ENCODE data around the gene FHIP1A. TPM values are rescaled to one million over a fixed set of nuclear protein-coding genes. Genes with fewer than 3 reads are reported as not detected.

The FHIP1A gene
- total RNA-seq, 1 donor from 2014 or later: not detected

DNA sequence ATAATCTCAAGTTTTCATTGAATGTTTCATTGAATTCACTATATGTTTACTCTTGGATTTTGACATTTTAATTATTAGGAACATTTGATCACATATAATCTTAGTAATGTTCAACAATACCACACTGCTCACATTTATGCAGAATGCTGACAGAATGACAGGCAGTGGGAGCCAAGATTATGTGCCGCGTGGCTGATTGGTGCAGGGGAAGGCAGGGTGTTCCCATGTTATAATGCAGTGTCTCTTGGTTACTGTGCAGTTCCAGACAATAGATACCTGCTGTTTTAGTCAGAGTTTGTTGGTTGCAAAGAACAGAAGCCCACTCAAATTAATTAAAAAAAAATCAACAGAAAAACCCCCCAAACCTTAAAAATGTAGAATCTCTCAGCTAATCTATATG is 33.0 kb downstream of the FHIP1A start:
- H3K9me3 Mint-ChIP-seq: no peaks in the 10 kb centered on the region
- peaks cover 20% of the 10 kb centered on the region for H3K27me3 Mint-ChIP-seq (ENCODE audit: insufficient read depth)
- intact Hi-C loops (cut with micrococcal nuclease): no loop called here
- H3K36me3 Mint-ChIP-seq (ENCODE audit: low read depth): no peaks in the 10 kb centered on the region
- no peak overlapping the region for H3K4me3 Mint-ChIP-seq
- H3K27ac Mint-ChIP-seq: no peak overlapping the region
- no peaks in the 10 kb centered on the region for H3K4me1 Mint-ChIP-seq (ENCODE audit: low read depth)
- no peak for DNase-seq (ENCODE audit: low spot score)

- H3K27me3 Mint-ChIP-seq (ENCODE audit: insufficient read depth): peaks cover 20% of the 10 kb centered on the region
- intact Hi-C loops (cut with micrococcal nuclease): no loop called here
- no peaks in the 10 kb centered on the region for H3K36me3 Mint-ChIP-seq (ENCODE audit: low read depth)
- H3K27ac Mint-ChIP-seq: no peak overlapping the region
- H3K4me3 Mint-ChIP-seq: no peak overlapping the region
- DNase-seq (ENCODE audit: low spot score): no peak
- no peaks in the 10 kb centered on the region for H3K9me3 Mint-ChIP-seq
- H3K4me1 Mint-ChIP-seq (ENCODE audit: low read depth): no peaks in the 10 kb centered on the region
Observed at GRCh38 chr4:151443247-151443646, 34.3 kb downstream of the FHIP1A start.

GRCh38 chr4:151443752-151444151 is 34.8 kb downstream of the FHIP1A start:
- intact Hi-C loops (cut with micrococcal nuclease): no loop called here
- H3K4me3 Mint-ChIP-seq: no peak overlapping the region
- no peak overlapping the region for H3K27ac Mint-ChIP-seq
- peaks cover 23% of the 10 kb centered on the region for H3K27me3 Mint-ChIP-seq (ENCODE audit: insufficient read depth)
- no peaks in the 10 kb centered on the region for H3K9me3 Mint-ChIP-seq
- H3K4me1 Mint-ChIP-seq (ENCODE audit: low read depth): no peaks in the 10 kb centered on the region
- no peaks in the 10 kb centered on the region for H3K36me3 Mint-ChIP-seq (ENCODE audit: low read depth)
- DNase-seq (ENCODE audit: low spot score): no peak

- no peak for DNase-seq (ENCODE audit: low spot score)
- intact Hi-C loops (cut with micrococcal nuclease): no loop called here
Observed at GRCh38 chr4:151446208-151446607, 37.2 kb downstream of the FHIP1A start.

DNA sequence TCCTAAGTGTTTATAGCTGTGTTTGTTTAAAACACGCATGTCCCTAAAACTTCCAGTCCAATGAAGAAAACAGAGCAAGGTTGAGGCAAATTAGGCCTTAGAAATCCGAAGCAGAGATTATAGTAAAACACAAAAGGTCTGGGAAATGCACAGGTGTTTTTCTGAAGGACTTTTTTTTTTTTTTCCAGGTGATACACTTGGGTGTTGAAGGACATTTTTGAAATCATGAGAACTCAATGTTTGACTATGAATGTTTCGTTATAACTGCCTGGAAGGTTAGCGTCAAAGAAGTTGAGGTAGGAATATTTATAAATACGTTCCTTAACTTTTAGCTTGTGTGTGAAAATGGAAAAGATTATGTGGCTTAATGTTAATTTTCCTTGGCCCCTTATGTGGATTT is 45.5 kb downstream of the FHIP1A start:
- DNase-seq (ENCODE audit: low spot score): no peak
- Mint-ChIP-seq H3K4me1 (ENCODE audit: low read depth) (no peaks in the 10 kb centered on the region), H3K36me3 (ENCODE audit: low read depth) (no peaks in the 10 kb centered on the region), H3K9me3 (no peaks in the 10 kb centered on the region), H3K27me3 (ENCODE audit: insufficient read depth) (peaks cover 8% of the 10 kb centered on the region), H3K27ac (no peak overlapping the region), H3K4me3 (no peak overlapping the region)
- intact Hi-C loops (cut with micrococcal nuclease): no loop called here

More at GRCh38 chr4:151446208-151446607, 37.2 kb downstream of the FHIP1A start:
- peaks cover 16% of the 10 kb centered on the region for H3K27me3 Mint-ChIP-seq (ENCODE audit: insufficient read depth)
- H3K4me1 Mint-ChIP-seq (ENCODE audit: low read depth): no peaks in the 10 kb centered on the region
- H3K27ac Mint-ChIP-seq: no peak overlapping the region
- no peaks in the 10 kb centered on the region for H3K36me3 Mint-ChIP-seq (ENCODE audit: low read depth)
- H3K4me3 Mint-ChIP-seq: no peak overlapping the region
- H3K9me3 Mint-ChIP-seq: no peaks in the 10 kb centered on the region

DNA sequence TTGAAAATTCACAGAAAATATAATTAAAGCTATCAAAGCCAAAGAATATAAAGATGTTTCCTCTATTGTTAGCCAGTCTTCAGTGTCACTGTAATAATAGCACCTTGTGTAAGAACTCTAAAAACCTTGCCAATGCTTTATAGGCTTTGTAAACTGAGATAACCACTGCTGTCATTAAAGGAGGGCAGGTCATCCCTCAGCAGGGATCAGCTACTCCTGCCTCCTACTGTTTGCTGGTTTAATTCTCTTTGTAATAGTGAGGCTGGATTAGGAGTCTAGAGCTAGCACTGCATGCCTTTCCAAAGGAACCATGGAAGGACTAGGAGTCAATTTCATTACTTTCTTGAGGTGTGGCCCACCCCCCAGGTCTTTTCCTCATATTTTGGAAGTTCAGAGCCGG is 46.2 kb downstream of the FHIP1A start:
- no peaks in the 10 kb centered on the region for H3K4me1 Mint-ChIP-seq (ENCODE audit: low read depth)
- no peak overlapping the region for H3K27ac Mint-ChIP-seq
- peaks cover 6% of the 10 kb centered on the region for H3K27me3 Mint-ChIP-seq (ENCODE audit: insufficient read depth)
- H3K4me3 Mint-ChIP-seq: no peak overlapping the region
- DNase-seq (ENCODE audit: low spot score): no peak
- intact Hi-C loops (cut with micrococcal nuclease): no loop called here
- H3K36me3 Mint-ChIP-seq (ENCODE audit: low read depth): no peaks in the 10 kb centered on the region
- no peaks in the 10 kb centered on the region for H3K9me3 Mint-ChIP-seq

DNA sequence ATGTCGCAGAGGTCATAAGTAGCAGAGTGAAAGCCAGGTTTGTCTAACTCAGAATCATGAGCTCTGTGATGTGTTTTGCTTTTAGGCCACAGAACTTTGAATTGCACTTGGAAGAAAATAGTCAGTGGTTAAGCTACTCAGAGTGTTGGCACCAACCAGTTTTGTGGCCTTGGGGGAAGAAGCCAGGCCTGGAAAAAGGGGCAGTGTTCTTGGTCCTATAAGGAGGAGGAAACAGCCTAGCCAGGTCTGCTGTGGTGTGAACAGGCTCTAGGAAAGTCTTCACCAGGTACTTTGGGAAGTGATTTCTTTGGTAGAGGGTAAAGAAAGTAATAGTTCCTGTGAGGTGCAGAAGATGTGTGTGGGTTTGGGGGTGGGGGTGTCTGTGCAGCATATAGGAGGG is 49.2 kb downstream of the FHIP1A start:
- DNase-seq (ENCODE audit: low spot score): no peak
- no peak overlapping the region for H3K4me3 Mint-ChIP-seq
- no peaks in the 10 kb centered on the region for H3K9me3 Mint-ChIP-seq
- H3K27me3 Mint-ChIP-seq (ENCODE audit: insufficient read depth): peaks cover 8% of the 10 kb centered on the region
- no peaks in the 10 kb centered on the region for H3K36me3 Mint-ChIP-seq (ENCODE audit: low read depth)
- H3K27ac Mint-ChIP-seq: no peak overlapping the region
- intact Hi-C loops (cut with micrococcal nuclease): no loop called here
- no peaks in the 10 kb centered on the region for H3K4me1 Mint-ChIP-seq (ENCODE audit: low read depth)

Other genes starting within 250 kb of the FHIP1A start
- not detected in 2 replicates for gene PRSS48, start 132.0 kb upstream of the FHIP1A start, total RNA-seq
- gene SH3D19, start 83.6 kb upstream of the FHIP1A start, total RNA-seq: not detected in 2 replicates